ENCODE data around the gene CNGA1. TPM values are rescaled to one million over a fixed set of nuclear protein-coding genes. Genes with fewer than 3 reads are reported as not detected.

The CNGA1 gene
- total RNA-seq: 1 to 10 TPM in 1 of 4 donors, under 1 TPM in 2, not detected in 1; 0.27 to 4.1 (median 0.55) TPM

GRCh38 chr4:48016141-48017107 lies at the start of gene CNGA1, which contains the start of gene NIPAL1:
CNGA1 (minus strand) TSS chr4:48016681; CDS start chr4:47952689, 63,992 bp downstream.
NIPAL1 (plus strand) TSS chr4:48016772; CDS start chr4:48016840, 68 bp downstream.
- TF ChIP-seq POLR2A (IDR thresholded peaks at IDR 0.05) (no peak), CTCF (IDR thresholded peaks at IDR 0.05) (peak in 1 of 4 experiments; percentile 18)
- Histone ChIP-seq H3K36me3 (no peaks in the 10 kb centered on the region), H3K4me1 (peaks cover 0 to 3% of the 10 kb centered on the region in 2 donors), H3K27ac (no peak within 1 kb of the TSS), H3K9me3 (no peaks in the 10 kb centered on the region), H3K4me3 (peak within 1 kb of the TSS; percentile 17 to 46), H3K27me3 (no peaks in the 10 kb centered on the region)
- intact Hi-C loops (cut with DNase I; ENCODE audit: low total_unique reads): no loop called here
- DNase-seq: peak; percentile 26 to 49

GRCh38 chr4:48065587-48066052 lies 49.1 kb upstream of the CNGA1 start:
- H3K4me3 ChIP-seq: no peak overlapping the region
- no peaks in the 10 kb centered on the region for H3K36me3 ChIP-seq
- intact Hi-C loops (cut with DNase I; ENCODE audit: low total_unique reads): no loop called here
- no peaks in the 10 kb centered on the region for H3K9me3 ChIP-seq
- no peak for DNase-seq
- no peaks in the 10 kb centered on the region for H3K4me1 ChIP-seq
- H3K27ac ChIP-seq: no peak overlapping the region
- TF ChIP-seq CTCF (IDR thresholded peaks at IDR 0.05) (no peak), POLR2A (IDR thresholded peaks at IDR 0.05) (no peak)
- no peaks in the 10 kb centered on the region for H3K27me3 ChIP-seq

GRCh38 chr4:48064349-48064748 lies 47.9 kb upstream of the CNGA1 start:
- Histone ChIP-seq H3K4me3 (no peak overlapping the region), H3K36me3 (no peaks in the 10 kb centered on the region), H3K27ac (no peak overlapping the region), H3K27me3 (no peaks in the 10 kb centered on the region), H3K4me1 (no peaks in the 10 kb centered on the region), H3K9me3 (no peaks in the 10 kb centered on the region)
- intact Hi-C loops (cut with DNase I; ENCODE audit: low total_unique reads): no loop called here
- no peak for TF ChIP-seq POLR2A (IDR thresholded peaks at IDR 0.05)
- DNase-seq: no peak

GRCh38 chr4:48058617-48059530 lies 42.4 kb upstream of the CNGA1 start:
- Histone ChIP-seq H3K27ac (no peak overlapping the region), H3K9me3 (no peaks in the 10 kb centered on the region), H3K4me1 (no peaks in the 10 kb centered on the region), H3K27me3 (no peaks in the 10 kb centered on the region), H3K4me3 (no peak overlapping the region), H3K36me3 (no peaks in the 10 kb centered on the region)
- intact Hi-C loops (cut with DNase I; ENCODE audit: low total_unique reads): no loop called here
- TF ChIP-seq POLR2A (IDR thresholded peaks at IDR 0.05): no peak
- no peak for TF ChIP-seq CTCF (IDR thresholded peaks at IDR 0.05)
- no peak for DNase-seq

- DNase-seq: no peak
- no peaks in the 10 kb centered on the region for H3K9me3 ChIP-seq
- intact Hi-C loops (cut with DNase I; ENCODE audit: low total_unique reads): no loop called here
- no peak overlapping the region for H3K27ac ChIP-seq
- H3K36me3 ChIP-seq: no peaks in the 10 kb centered on the region
- H3K27me3 ChIP-seq: no peaks in the 10 kb centered on the region
- TF ChIP-seq CTCF (IDR thresholded peaks at IDR 0.05) (no peak), POLR2A (IDR thresholded peaks at IDR 0.05) (no peak)
- H3K4me3 ChIP-seq: no peak overlapping the region
- H3K4me1 ChIP-seq: no peaks in the 10 kb centered on the region
These were observed 34.6 kb upstream of the CNGA1 start for GRCh38 chr4:48051078-48051477.

All from uterus (tissue), 4 donors.